GM12801 (cell line): ENCODE data around the gene DOCK4.

Experiments
- TF ChIP-seq, protein P1 (sequence below): IDR thresholded peaks from one replicate; pipeline ENCODE4 v1.5.1; 2011; ENCODE audit warnings: control low read depth; ENCODE audit not compliant: insufficient read length; ENCODE audit errors: extremely low read depth

The DOCK4 gene

DNA sequence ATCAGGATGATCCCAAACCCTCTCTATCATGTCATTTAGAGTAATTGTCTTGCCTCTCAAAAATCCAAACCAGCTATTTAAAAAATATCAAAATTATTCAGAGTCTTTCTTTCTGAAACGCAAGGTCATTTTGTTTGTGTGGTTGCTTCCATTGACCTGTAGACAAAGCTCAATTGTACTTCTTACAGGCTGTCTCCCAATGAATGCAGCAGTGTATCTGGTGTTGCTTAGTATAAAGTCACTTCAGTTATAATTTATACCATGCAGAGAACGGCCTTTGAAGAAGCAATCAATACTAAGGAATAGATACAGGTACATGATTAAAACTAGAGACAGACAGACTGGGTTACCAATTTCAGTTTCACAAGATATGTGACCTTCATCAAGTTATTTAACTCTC lies 80.9 kb downstream of the DOCK4 start:
- TF ChIP-seq, protein P1, sequence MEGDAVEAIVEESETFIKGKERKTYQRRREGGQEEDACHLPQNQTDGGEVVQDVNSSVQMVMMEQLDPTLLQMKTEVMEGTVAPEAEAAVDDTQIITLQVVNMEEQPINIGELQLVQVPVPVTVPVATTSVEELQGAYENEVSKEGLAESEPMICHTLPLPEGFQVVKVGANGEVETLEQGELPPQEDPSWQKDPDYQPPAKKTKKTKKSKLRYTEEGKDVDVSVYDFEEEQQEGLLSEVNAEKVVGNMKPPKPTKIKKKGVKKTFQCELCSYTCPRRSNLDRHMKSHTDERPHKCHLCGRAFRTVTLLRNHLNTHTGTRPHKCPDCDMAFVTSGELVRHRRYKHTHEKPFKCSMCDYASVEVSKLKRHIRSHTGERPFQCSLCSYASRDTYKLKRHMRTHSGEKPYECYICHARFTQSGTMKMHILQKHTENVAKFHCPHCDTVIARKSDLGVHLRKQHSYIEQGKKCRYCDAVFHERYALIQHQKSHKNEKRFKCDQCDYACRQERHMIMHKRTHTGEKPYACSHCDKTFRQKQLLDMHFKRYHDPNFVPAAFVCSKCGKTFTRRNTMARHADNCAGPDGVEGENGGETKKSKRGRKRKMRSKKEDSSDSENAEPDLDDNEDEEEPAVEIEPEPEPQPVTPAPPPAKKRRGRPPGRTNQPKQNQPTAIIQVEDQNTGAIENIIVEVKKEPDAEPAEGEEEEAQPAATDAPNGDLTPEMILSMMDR: no peak

DNA sequence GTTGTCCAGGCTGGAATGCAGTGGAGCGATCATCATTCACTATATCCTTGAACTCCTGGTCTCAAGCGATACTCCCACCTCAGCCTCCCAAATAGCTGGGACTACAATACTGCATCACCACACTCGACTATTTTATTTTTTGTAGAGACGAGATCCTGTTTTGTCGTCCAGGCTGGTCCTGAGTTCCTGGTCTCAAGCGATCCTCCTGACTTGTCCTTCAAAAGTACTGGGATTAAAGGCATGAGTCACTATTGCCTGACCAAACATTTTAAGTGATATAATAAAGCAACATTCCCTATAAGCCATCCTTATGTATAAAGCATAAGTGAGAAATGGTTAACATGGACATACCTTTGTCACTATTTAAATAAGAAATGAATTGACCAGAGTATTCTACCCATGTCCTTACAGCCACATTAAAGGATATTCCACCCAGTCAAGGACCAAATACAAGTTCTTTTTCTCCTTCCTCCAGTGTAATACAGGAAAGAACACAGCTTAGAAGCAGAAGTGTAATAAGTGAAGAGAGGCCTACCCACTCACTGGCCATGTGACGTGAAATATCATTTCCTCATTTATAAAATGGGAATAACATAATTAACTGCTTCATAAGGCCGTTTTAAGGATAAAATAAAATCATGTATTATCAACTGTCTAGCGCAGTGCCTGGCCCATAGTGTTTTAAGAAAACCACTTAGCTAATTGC lies 82.0 kb downstream of the DOCK4 start:
- TF ChIP-seq, protein P1: no peak

DNA sequence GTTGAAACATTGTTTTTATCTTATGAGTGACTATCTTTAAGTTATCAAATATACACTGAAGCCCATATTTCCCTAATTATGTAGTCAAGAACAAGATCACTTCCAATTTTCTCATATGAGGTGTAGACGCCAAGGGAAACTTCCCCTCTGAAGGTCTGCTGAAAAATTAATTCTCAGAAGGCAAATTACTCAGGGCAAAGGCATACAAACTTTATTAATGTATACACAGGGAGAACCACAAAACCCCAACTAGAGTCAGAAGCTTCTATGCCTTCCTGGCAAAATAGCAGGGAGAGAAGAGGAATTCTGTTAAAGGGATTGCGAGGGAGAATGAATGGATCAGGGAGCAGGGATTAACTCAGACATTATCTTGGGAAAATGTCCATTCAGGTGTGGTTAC lies 83.4 kb downstream of the DOCK4 start:
- TF ChIP-seq, protein P1: no peak

DNA sequence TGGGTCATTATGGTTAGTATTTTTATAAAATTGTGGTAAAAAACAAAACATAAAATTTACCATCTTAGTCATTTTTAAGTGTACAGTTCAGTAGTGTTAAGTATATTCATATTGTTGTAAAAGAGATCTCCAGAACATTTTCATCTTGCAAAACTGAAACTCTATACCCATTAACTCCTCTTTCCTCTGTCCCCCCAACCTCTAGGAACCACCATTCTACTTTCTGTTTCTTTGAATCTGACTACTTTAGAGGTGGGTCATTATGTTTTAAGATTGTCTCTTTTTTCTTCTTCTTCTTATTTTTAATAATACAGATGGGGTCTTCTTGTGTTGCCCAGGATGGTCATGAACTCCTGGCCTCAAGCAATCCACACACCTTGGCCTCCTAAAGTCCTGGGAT lies 84.1 kb downstream of the DOCK4 start:
- TF ChIP-seq, protein P1: no peak

DNA sequence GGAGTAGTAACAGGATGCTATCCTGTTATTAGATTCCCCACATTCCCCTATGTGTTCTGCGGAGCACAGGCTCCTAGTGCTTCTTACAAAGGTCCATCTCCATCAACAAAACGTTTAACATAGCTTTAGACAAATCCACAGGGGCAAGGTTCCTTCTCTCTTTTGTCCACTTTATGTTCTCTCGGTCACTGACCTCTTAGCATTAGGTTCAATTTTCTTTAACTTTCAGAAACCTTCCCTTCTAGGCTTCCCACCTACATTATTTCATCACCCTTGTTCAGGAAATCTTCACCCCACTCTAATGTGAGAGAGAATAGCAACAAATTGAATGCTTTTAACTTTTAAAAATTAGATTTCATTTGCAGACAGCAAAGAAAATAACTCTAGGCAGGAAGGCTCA lies 84.9 kb downstream of the DOCK4 start:
- TF ChIP-seq, protein P1: no peak

DNA sequence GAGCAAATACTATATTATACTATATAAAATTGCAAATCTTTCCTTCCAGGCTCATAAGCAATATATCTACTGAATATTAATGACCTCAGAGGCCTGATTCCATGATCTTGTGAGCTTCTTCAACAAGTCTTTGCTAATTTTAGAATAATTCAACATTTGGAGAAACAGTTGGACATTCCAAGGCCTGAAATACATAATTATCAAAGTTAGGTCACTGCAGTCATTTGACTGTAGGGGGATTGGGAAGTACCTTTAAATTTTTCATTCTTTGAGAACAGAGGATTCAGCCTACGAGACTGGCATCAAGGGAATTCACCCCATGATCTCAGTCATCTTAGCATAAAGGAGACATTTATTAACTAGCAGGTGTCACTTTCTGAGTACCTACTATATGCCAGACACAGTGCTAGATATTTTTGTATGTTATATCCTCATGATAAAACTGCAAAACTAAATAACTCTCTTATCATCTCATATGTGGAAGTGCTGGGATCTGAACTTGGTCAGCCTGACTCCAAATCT lies 85.4 kb downstream of the DOCK4 start:
- TF ChIP-seq, protein P1: no peak

DNA sequence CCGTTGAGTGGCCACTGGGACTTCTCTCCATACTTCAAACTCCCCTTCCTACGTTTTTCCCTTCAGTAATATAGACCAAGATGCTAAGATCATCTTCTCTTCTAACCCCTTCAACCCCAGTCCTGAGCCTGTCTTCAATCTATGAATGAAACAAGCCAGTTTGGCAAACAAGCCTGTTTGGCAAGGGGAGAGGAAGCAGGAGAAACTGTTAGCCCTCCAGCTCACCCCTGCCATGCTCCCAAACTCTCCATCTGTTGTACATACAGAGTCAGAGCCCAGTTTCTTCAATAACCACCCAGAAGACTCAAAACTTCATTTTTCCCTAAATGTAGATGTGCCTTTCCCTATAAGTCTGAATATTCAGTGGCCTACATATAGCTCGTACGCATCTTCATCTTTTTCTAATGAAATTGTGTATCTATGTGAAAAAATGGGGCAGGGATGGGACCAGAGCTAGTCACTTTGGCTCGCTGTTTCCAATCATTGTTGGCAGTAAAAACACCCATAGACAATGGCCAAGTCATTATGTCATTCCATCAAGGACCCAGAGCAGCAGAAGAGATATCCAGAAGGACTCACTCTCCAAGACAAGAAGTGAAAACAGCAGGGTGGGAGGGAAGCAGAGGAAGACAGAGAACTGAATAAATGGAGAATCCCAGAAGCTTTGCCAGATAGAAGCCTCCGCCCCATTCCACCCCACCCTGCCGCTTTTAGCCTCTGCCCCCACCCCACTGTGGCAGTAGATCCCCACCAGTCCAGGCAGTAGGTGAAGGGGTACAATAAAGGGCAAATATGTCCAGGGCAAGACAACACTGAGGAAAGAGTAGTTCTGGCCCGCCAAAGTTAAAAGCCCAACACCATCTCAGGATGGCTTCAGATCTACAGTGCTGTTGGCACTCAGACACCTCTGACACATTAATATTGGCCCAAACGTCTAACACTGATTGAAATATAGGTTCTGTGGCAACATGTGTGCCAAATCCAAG lies 87.3 kb downstream of the DOCK4 start:
- TF ChIP-seq, protein P1: no peak
